Fibroblast of peridontal ligament (primary cell): Measurements from ENCODE around the gene SMAD1.
A peak's percentile ranks its signal among the peaks of the same experiment; 100 is the strongest.

ENCODE experiments used
- DNase-seq: peaks from one replicate; pipeline ENCODE4 v3.0.0-alpha.2; 2010; ENCODE audit errors: extremely low read depth

SMAD1 gene

DNA sequence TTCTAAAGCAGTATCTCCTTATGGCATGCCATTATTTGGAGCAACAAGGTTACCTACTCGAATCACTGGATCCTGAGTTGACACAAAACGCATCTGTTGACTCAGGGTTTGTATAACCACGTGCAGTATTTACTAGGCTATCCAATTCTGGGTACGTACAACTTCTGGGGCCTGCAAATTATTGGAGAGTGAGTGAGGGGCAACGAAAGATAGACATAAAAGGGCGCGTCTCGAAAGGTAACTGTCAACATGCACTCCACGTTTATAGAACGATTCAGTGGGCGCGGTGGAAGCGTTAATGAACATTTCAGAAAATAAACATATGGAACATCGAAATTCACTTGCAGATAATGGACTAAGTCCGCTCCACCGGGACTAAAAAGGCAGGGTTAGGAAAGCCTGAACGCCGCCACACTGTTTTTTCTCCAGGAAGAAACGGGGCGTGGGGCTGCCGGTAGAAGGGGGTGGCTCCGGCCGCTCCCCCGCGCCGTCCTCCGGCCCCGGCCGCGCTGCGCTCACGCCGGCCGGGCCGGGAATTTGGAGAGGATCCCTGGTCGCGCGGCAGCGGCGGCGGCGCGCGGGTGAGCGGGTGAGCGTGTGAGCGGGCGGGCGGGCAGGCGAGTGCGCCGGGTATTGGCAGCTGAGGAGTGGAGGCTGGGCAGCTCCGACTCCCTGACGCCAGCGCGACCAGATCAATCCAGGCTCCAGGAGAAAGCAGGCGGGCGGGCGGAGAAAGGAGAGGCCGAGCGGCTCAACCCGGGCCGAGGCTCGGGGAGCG, at the start of gene SMAD1:
Gene SMAD1 (plus strand): TSS at position 690 of the 778 bp plus-strand sequence. CDS start 32,761 bp downstream, outside the sequence.
- DNase-seq = peak; percentile 73

DNA sequence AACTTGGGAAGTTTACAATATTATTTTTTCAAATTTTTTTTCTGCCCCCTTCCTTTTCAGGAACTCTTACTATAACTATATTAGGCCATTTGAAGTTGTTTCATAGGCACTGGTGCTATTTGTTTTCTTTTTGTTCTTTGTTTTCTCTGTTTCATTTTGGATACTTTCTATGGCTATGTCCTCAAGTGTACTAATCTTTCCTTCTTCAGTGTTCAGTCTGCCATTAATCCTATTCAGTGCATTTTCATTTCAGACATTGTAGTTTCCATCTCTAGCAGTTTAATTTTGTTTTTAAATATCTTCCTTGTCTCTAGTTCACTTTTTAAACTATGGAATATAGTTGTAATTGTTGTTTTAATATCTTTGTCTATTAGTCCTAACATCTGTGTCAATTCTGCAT, 48.0 kb upstream of the SMAD1 start:
- DNase-seq = no peak

DNA sequence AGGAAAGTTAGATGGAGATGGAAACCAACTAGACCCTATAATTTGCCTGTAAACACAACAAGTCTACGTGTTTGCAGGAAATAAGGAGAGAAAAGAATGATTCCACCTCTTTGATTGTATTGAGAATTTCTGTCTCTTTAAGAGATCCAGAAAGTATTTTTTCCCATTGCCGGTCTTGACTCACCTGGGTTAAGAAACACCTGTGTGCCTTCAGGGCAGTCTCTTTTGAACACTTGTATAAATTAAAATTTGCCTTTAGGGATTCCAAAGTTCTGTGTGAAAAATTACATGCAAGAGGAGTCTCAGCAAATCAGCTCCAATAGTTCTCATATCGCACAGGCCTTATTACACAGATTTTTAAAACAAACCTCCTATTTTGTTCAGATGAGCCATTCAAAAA, 46.0 kb upstream of the SMAD1 start:
- DNase-seq = no peak

DNA sequence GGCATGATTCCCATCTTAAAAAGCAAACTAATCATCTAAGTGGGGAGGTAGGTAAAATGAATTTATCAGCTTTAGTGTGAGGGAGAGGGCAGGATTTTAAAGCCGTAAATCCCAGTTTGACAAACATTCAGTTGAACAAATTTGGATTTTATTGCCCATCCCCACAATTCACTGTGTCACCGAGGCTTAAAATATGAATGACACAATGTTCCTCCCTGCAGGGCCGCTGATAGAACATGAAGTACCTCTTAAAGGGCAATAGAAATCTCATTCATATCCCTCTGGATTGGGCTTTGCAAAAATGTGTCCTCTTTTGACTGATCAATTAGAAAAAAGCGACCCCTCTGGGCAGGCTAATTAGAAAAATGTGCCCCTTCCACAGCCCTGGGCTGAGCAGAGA, 45.5 kb upstream of the SMAD1 start:
- no peak for DNase-seq

DNA sequence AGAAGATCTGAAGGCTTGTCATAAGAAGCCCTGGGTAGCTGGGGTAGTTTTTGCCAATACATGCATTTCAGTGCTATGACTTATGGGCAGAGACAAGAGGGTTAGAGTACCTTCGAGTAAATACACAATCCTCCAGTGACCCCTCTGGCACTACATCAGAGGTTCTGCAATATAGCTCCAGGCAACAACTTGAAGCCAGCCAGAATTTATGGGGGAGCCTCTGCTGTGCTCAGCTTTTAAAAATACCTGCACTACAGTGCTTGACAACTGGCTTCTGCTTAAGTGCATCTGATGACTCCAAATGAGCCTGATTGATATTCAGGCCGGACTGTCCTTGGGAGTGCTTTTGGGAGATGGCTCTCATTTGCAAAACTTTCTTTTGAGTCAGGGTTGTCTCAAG, 44.9 kb upstream of the SMAD1 start:
- no peak for DNase-seq

DNA sequence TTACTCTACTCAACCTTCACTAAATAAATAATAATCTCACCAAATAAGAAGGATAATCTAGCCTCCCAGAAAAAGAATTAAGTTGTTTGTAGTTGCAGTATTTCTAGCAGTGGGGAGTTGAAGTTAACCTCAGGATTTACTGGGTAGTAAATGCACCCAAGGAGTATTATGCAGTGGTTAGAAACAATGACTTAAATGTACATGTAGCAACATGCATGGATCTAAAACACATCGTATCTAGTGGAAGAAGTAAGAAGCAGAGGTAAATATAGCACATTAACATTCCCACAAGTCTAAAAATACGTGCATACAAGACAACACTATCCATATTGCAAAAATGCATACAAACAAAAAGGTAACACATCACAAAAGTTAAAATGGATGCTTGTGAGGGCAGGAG, 44.2 kb upstream of the SMAD1 start:
- DNase-seq = no peak

DNA sequence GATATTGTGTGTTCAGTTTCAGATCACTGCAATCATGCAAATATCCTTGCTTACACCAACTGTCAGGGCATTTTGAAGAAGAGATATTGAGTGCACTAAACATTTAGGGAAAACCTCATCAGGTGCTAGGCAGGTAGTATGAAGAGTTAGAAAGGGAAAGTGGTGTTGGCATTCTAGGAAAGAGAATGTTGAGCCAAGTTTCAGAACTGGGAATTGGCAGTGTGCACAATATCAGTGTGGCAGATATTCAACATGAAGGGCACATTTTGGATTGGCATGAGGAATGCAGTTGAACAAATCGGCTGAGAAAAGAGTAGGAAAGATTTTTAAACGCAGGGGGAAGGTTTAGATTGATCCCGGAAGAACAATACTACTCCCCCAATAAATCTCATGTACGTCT, 43.4 kb upstream of the SMAD1 start:
- DNase-seq = no peak

DNA sequence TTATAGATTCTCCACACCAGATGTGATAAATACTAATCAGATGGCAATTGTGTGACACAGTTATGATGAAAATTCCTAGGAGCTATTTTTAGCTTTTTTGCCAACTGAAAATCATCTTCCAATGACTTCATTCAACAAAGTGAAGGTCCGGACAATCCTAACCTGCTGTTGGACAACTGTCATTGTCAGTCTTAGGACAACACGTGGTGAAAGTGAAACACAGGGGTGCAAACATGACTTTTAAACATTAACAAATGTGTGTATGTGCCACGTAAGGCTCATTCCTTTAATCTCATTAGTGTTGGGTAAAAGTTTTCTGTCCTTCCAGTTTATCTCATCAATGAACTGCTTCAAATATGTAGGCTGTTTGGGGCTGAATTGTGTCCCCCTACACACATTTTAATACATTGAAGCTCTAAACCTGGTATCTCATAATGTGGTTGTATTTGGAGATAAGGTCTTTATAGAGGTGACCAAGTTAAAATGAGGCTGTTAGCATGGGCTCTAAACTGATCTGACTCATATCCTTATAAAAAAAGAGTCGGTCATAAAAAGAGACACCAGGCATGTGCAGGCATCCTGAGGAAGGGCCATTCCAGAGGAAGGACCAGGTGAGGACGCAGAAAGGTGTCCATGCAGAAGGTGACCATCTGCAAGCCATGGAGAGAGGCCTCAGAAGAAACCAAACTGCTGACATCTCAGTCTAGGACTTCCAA, 41.2 kb upstream of the SMAD1 start:
- no peak for DNase-seq

DNA sequence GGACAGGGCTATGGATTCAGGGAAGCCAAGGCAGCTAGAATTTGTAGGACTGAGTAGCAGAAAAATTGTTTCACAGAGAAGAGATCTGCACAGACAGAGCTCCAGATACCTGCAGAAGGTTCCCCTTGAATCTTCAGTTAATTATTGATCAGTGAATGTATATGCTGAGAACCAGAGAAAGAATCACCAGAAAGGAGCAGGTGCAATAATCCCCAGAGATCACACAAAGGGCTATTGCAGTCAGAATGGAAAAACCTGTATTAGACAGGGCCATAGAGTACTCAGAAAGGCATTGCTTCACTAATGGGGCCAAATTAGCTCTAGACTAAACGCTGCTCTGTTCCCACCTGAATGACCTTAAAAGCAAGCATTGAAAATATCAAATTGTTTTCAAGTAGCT, 35.5 kb upstream of the SMAD1 start:
- no peak for DNase-seq

DNA sequence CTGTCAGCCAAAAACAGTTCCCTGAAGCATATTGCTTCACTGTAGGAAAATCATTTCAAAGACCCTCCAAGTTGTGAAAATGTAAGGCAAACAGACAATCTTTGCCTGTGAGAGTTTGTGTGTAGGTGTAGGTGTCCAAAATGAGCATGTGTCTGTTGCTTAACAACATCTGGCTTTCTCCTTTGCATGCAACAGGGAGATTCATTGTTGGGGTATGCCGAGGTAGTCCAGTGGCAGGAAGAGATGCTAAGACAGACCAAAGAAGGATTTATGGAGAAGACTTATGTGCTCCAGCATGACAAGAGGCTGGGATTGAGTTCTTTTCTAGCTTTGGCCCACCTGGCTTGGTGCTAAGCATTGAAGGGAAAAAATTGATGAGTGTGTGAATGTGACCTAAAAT, 29.8 kb upstream of the SMAD1 start:
- no peak for DNase-seq

DNA sequence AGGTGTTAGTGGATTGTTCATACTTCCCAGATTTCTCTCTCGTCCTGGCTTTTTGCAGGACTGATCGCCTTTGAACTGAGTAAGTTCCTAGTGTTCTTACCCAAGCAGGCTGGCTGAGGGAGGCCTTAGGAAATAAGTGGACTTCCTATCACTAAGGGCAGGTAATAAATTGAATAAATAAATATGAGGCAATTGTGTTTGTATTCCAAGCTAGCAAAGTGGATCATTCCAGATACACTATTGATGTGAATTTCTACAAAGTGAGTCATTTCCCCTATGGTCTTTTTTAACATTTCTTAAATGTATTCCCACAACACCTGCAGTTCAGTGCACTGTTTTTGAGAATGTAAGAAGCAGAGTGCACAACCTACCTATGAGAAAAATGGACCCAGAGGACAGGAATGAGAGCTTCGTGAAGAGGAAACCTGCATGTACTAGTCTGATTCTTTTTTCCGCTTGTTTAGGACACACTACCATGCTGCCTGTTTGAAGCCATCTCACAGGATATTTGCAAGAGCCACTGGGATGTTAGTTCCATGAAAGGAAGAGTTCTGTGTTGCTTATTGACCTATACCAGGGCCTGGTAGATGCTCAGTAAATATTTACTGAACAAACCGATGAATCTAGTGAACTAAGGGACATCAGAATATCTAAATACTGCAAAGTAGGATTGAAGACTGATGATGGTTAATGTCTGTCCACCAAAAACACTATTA, 29.0 kb upstream of the SMAD1 start:
- no peak for DNase-seq

DNA sequence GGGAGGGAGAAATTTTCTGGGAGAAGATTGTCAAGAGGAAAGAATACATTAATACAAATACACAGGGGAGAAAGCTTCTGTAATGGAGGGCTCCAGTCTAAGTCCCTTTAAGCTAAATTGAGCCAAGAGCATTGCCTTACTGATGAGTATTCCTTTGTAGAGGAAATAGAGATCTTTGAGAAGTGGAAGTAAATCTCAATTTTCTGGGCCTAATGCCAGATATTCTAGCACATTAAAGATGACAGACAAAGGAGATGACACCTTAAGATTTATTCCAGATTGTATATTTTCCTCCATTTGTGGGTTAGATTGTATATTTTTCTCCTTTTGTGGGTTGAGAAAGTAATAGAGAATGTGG, 28.5 kb upstream of the SMAD1 start:
- DNase-seq = no peak

DNA sequence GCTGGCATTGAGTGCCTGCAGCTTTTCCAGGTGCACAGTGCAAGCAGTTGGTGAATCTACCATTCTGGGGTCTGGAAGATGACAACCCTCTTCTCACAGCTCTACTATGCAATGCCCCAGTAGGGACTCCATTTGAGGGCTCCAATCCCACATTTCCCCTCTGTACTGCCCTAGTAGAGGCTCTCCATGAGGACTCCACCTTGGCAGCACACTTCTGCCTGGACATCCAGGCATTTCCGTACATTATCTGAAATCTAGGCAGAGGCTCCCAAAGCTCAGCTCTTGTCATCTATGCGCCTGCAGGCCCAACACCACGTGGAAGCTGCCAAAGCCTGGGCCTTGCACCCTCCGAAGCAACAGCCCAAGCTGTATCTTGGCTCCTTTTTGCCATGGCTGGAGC, 8.4 kb upstream of the SMAD1 start:
- DNase-seq = no peak

DNA sequence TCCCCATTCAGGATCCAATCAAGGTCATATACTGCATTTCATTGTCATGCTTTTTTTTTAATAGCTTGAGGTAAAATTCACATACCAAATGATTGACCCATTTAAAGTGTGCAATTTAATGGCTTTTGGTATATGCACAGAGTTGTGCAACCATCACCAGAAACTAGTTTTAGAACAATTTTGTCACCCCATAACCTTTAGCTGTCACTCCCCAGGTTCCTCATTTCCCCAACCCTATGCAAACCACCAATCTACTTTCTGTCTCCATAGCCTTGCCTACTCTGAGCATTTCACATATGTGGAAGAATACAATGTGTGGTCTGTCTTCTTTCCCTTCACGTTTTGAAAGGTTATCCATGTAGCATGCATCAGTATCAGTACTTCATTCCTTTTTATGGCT, 1.4 kb upstream of the SMAD1 start:
- DNase-seq = no peak

DNA sequence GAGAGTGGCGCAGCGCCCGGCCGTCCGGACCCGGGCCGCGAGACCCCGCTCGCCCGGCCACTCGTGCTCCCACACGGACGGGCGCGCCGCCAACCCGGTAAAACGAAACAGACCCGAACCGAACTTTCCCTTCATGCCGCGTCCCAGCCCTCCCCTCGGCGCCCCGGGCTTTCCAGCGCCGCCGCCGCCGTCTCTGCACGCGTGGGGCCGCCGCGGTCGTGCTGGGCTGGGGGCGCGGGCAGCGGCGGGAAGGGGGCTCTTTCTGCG, 222 bp downstream of the SMAD1 start:
- DNase-seq = no peak

DNA sequence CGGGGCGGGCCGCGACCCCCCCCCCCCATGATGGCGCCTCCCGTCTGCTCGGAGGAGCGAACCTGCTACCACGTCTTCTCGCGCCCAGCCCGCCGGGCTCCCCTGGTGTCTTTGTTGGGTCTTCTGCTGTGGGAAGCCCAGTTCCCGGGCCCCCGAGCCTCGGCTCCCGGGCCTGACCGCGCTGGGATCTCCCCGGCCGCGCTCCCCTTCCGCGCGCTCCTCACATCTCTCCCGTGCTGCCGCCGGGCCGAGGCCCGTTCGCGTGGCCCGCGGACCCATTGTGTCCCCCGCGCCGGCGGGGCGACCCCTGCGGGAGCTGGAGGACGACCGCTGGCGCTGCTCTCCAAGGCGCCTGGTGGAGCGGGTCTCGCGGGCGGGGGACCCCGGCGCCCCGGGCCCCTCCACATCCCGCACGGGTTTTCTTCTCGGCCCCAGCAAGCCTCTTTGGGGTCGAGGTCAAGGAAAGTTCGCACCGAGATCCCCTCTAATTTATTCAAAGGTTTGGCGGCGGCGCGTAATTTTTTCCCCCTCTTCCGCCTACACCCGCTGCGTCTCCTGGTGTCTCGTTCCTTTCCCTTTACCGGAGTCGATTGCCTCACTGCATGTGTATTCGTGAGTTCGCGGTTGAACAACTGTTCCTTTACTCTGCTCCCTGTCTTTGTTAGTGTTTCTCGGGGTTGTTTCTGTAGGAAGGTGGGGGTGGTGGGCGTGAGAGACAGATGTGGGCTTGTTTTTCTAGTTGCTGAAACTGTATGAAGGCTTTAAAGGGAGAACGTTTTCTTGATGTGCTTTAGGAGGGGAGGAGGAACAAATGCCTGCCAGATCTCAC, 770 bp downstream of the SMAD1 start:
- DNase-seq = peak; percentile 71

DNA sequence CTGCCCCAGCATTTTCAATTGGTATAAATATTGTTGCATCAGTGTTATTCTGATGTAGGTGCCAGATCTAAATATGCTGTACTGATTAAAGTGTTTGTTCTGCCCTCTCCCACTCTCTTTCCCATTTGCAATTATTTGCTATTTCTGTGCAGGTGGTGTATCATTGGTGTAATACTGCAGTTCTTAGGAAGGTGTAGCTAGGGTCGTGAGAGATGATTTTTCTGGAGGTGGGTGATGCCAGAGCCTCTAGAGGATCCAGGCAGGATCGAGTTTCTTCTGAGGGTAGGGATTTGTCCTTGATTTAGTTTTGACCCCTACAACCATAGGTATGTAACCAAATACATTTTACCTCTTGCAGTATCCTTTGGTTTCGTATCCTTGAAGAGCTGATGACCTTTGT, 1.9 kb downstream of the SMAD1 start:
- no peak for DNase-seq

DNA sequence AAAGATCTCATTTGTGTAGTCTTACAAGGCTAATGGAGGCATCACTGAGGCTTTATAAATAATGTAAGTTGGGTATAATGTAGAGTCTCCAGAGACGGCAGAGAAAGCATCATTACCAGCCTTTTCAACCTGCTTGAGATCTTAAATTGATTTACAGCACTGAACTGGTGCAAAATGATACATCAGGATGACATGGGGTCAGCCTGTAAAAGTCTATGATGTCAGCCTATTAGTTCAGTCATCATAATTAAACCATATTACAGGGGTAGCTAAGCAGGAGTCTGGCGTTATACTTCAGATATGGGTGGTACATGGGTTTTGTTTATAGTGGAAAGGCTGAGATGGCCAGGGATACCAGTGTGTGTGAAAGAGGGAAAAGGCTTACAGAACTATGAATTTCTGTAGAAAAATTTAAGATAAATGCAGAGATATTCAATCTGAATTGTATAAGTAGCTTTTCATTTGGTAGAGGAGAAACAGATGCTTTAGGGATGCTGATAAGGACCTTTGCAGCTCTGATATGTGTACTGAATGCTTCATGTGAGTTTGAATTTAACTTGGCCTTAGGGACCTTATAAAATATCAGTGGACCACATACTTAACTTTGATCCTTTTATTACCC, 2.7 kb downstream of the SMAD1 start:
- DNase-seq = no peak

DNA sequence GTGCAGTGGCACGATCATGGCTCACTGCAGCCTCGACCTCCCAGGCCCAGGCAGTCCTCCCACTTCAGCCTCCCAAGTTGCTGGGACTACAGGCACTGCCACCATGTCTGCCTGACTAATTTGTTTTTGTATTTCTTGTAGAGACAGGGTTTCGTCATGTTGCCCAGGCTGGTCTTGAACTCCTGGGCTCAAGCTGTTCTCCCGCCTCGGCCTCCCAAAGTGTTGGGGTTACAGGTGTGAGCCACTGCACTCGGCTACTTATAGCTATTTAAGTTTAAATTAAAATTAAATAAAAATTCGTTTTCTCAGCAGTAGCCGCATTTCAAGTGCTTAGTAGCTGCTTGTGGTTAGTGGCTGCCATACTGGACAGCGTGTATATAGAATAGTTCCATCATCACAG, 3.5 kb downstream of the SMAD1 start:
- DNase-seq = no peak

DNA sequence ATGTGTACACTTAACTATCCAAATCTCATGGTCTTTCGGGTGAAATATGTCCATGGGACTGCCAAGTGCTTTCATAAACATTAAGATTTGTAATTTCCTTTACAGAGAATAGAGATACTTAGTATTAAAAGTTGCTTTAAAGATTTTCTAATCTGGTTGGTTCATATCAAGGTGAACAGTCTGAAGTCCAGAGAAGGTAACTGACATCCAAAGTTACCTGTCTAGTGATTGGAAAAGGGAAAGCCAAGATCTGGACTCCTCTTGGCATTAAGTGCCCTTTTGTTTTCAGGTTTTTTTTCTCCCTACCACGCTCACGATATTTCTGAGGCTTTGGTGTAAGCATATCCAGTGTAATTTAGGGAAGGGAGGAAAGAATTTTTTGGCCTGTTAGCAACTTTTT, 5.0 kb downstream of the SMAD1 start:
- DNase-seq = no peak

DNA sequence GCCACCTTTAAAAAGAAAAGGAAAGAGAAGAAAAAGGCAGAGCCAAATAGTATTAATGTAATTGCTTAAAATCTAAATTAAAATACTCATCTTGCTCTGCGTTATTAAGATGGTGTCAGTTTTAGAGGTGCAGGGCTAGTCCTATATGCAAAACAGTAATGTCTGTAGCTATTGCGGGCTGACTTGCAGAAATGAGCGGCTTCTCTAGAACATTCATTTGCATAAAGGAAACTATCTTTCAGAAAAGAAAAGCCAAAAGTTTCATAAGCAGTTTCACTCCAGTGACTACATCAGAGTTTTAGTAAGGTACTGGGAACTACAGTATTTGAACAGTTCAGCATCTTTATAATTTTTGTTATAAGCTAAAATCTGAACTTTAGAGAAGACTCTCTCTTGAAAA, 6.0 kb downstream of the SMAD1 start:
- DNase-seq = no peak

DNA sequence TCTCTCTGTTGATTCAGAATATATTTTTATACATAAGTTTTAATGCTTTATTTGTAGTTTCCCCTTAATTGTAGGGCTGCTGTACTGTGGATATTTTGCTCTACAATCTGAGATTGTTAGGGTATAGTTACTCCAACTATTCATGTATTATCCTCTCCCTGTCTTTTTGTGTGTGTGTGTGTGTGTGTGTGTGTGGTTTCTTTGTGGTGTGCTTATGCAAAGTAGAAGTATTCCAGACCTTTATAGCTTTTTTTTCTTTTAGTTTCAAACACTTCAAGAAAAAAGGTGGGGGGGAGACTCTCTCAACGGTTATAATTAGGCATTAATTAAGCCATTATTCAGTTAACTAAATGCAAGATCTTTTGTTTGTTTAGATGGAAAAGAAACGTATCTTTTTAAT, 6.7 kb downstream of the SMAD1 start:
- no peak for DNase-seq
